ENCODE measurements around the gene SERBP1.

SERBP1 gene

DNA sequence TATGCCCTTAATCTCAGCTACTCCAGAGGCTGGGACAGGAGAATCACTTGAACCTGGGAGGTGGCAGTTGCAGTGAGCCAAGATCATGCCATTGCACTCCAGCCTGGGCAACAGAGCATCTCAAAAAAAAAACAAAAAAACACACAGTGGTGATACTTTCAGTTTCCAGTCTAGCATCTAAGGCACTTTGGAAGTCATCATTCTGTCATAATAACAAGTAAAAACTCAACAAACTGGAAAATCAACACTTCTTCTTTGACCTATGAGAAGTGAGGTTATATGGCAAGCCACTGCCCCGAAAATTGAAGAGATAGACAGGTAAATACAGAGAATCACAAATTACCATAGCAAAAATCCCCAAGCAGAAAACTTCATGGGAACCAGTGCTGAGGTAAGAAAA is 70.6 kb downstream of the SERBP1 start:
- TF ChIP-seq, protein P1, sequence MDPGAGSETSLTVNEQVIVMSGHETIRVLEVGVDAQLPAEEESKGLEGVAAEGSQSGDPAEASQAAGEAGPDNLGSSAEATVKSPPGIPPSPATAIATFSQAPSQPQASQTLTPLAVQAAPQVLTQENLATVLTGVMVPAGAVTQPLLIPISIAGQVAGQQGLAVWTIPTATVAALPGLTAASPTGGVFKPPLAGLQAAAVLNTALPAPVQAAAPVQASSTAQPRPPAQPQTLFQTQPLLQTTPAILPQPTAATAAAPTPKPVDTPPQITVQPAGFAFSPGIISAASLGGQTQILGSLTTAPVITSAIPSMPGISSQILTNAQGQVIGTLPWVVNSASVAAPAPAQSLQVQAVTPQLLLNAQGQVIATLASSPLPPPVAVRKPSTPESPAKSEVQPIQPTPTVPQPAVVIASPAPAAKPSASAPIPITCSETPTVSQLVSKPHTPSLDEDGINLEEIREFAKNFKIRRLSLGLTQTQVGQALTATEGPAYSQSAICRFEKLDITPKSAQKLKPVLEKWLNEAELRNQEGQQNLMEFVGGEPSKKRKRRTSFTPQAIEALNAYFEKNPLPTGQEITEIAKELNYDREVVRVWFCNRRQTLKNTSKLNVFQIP (CRISPR knock-in tag; IDR thresholded peaks at IDR 0.05; ENCODE audit: borderline replicate concordance, low read depth) = no peak
- TF ChIP-seq TCF4 (CRISPR knock-in tag; IDR thresholded peaks at IDR 0.05; ENCODE audit: borderline replicate concordance) = no peak
- ATAC-seq = no peak
